ENCODE data around the gene TNC. TPM values are rescaled to one million over a fixed set of nuclear protein-coding genes. Genes with fewer than 3 reads are reported as not detected.

Gene TNC
- total and polyA plus RNA-seq, 2 experiments from 2014 or later: 165 to 319 TPM

- 76 to 80% methylated on average over 2 of the region's 2 CpGs for WGBS, 2 experiments (ENCODE audit: low coverage in 1 of 2, low lambda C conversion rate in 2 of 2, missing lambda C conversion rate in 2 of 2)
- no peak for TF ChIP-seq EZH2phosphoT487 (IDR thresholded peaks at IDR 0.05; ENCODE audit: insufficient read depth, low read depth)
- TF ChIP-seq EZH2 (IDR thresholded peaks at IDR 0.05; ENCODE audit: insufficient read depth, poor library complexity, severe bottlenecking): no peak
Observed at GRCh38 chr9:115093520-115093919, 24.4 kb downstream of the TNC start.

DNA sequence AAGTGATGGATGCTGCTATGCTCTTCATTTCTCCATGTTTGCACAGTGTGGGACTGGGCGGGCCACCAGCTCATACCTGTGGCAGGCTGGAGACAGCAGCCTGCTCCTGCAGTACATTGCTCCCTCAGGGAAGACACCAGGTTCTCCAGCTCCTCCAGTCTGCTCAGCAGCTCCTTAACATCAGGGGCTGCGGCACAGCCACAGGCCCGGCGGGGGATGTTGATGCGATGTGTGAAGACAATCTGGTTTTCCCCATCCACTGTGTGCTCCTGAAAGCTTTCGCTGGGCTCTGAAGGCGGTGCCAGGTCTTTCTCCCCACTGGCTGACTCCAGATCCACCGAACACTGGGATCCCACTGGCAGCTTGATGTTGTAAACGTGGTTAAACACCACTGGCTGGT lies 27.5 kb downstream of the TNC start:
- H3K4me3 ChIP-seq: no peak overlapping the region
- H2AFZ ChIP-seq: no peak overlapping the region
- DNase-seq: no peak
- H3K9me2 ChIP-seq (ENCODE audit: insufficient read depth): no peaks in the 10 kb centered on the region
- no peaks in the 10 kb centered on the region for H3K9me3 ChIP-seq (ENCODE audit: low read depth)
- in situ Hi-C loops (cut with MboI): no loop called here
- peaks cover 29% of the 10 kb centered on the region for H3F3A ChIP-seq (ENCODE audit: insufficient read depth)
- peaks cover 12% of the 10 kb centered on the region for H3K4me1 ChIP-seq (ENCODE audit: insufficient read depth)
- WGBS, 2 experiments (ENCODE audit: low coverage in 1 of 2, low lambda C conversion rate in 2 of 2, missing lambda C conversion rate in 2 of 2): 97 to 98% methylated on average over 9 of the region's 9 CpGs
- peaks cover 23% of the 10 kb centered on the region; the same call in 1 of the 2 replicates for H3K36me3 ChIP-seq (ENCODE audit: low read depth)
- H3K27ac ChIP-seq: no peak overlapping the region
- H3K9ac ChIP-seq: no peak overlapping the region
- no peak overlapping the region for H3K4me2 ChIP-seq (ENCODE audit: unreplicated experiment)
- H3K79me2 ChIP-seq (ENCODE audit: insufficient read depth): peaks cover 36% of the 10 kb centered on the region
- TF ChIP-seq EZH2 (IDR thresholded peaks at IDR 0.05; ENCODE audit: insufficient read depth, poor library complexity, severe bottlenecking): no peak
- no peak for TF ChIP-seq EZH2phosphoT487 (IDR thresholded peaks at IDR 0.05; ENCODE audit: insufficient read depth, low read depth)
- no peaks in the 10 kb centered on the region for H3K27me3 ChIP-seq (replicated peaks; ENCODE audit: insufficient read depth)
- H4K20me1 ChIP-seq (ENCODE audit: insufficient read depth): no peaks in the 10 kb centered on the region

More at GRCh38 chr9:115093520-115093919, 24.4 kb downstream of the TNC start:
- Histone ChIP-seq H3K4me2 (ENCODE audit: unreplicated experiment) (no peak overlapping the region), H3K36me3 (ENCODE audit: low read depth) (peaks cover 15% of the 10 kb centered on the region; the same call in 1 of the 2 replicates), H4K20me1 (ENCODE audit: insufficient read depth) (no peaks in the 10 kb centered on the region), H3K27ac (no peak overlapping the region), H3K9me3 (ENCODE audit: low read depth) (no peaks in the 10 kb centered on the region), H3F3A (ENCODE audit: insufficient read depth) (peaks cover 23% of the 10 kb centered on the region), H3K79me2 (ENCODE audit: insufficient read depth) (peaks cover 58% of the 10 kb centered on the region), H3K9me2 (ENCODE audit: insufficient read depth) (no peaks in the 10 kb centered on the region), H2AFZ (no peak overlapping the region), H3K27me3 (replicated peaks; ENCODE audit: insufficient read depth) (no peaks in the 10 kb centered on the region), H3K9ac (no peak overlapping the region), H3K4me1 (ENCODE audit: insufficient read depth) (peaks cover 8% of the 10 kb centered on the region), H3K4me3 (no peak overlapping the region)
- in situ Hi-C loops (cut with MboI): no loop called here
- DNase-seq: no peak

- H3K27me3 ChIP-seq (replicated peaks; ENCODE audit: insufficient read depth): no peaks in the 10 kb centered on the region
- no peak for TF ChIP-seq EZH2 (IDR thresholded peaks at IDR 0.05; ENCODE audit: insufficient read depth, poor library complexity, severe bottlenecking)
- TF ChIP-seq EZH2phosphoT487 (IDR thresholded peaks at IDR 0.05; ENCODE audit: insufficient read depth, low read depth): no peak
- H2AFZ ChIP-seq: no peak overlapping the region
- WGBS, 2 experiments (ENCODE audit: low coverage in 1 of 2, low lambda C conversion rate in 2 of 2, missing lambda C conversion rate in 2 of 2): 57 to 63% methylated on average over 1 of the region's 1 CpG
- H3K79me2 ChIP-seq (ENCODE audit: insufficient read depth): peaks cover 24% of the 10 kb centered on the region
- peaks cover 7% of the 10 kb centered on the region; the same call in 1 of the 2 replicates for H3K4me1 ChIP-seq (ENCODE audit: insufficient read depth)
- no peaks in the 10 kb centered on the region for H3K9me3 ChIP-seq (ENCODE audit: low read depth)
- H3K9ac ChIP-seq: no peak overlapping the region
- H3K9me2 ChIP-seq (ENCODE audit: insufficient read depth): no peaks in the 10 kb centered on the region
- H3F3A ChIP-seq (ENCODE audit: insufficient read depth): peaks cover 29% of the 10 kb centered on the region
- peaks cover 38% of the 10 kb centered on the region for H3K36me3 ChIP-seq (ENCODE audit: low read depth)
- no peak overlapping the region for H3K4me3 ChIP-seq
- H3K27ac ChIP-seq: no peak overlapping the region; the same call in 1 of the 2 replicates
- peak; percentile 36 for DNase-seq
- H3K4me2 ChIP-seq (ENCODE audit: unreplicated experiment): no peak overlapping the region
- in situ Hi-C loops (cut with MboI): no loop called here
- no peaks in the 10 kb centered on the region for H4K20me1 ChIP-seq (ENCODE audit: insufficient read depth)
Observed at GRCh38 chr9:115088860-115089259, 29.1 kb downstream of the TNC start.

DNA sequence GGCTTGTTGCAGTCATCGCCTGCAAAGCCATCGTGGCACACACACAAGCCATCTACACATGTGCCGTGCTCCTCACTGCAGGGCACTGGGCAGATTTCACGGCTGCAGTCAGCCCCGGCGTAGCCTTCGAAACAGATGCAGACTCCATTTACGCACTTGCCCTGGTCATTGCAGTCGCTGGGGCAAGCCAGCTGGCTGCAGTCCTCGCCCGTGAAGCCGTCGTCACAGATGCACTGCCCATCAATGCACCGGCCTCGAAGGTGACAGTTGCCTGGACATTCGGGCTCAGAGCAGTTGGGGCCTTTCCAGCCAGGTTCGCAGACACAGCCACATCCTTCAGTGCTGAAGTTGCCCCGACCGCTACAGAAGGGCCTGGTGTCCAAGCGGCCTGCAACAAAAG lies 31.1 kb downstream of the TNC start:
- WGBS, 2 experiments (ENCODE audit: low coverage in 1 of 2, low lambda C conversion rate in 2 of 2, missing lambda C conversion rate in 2 of 2): 95 to 96% methylated on average over 20 of the region's 20 CpGs
- no peak overlapping the region for H3K4me3 ChIP-seq
- no peak overlapping the region for H3K9ac ChIP-seq
- H4K20me1 ChIP-seq (ENCODE audit: insufficient read depth): no peaks in the 10 kb centered on the region
- H3K4me2 ChIP-seq (ENCODE audit: unreplicated experiment): no peak overlapping the region
- H3F3A ChIP-seq (ENCODE audit: insufficient read depth): peaks cover 29% of the 10 kb centered on the region
- H3K27ac ChIP-seq: peak overlapping the region; percentile 28; the same call in 1 of the 2 replicates
- in situ Hi-C loops (cut with MboI): no loop called here
- H3K4me1 ChIP-seq (ENCODE audit: insufficient read depth): peaks cover 7% of the 10 kb centered on the region; the same call in 1 of the 2 replicates
- peaks cover 12% of the 10 kb centered on the region for H3K79me2 ChIP-seq (ENCODE audit: insufficient read depth)
- H3K36me3 ChIP-seq (ENCODE audit: low read depth): peaks cover 56% of the 10 kb centered on the region
- no peaks in the 10 kb centered on the region for H3K9me2 ChIP-seq (ENCODE audit: insufficient read depth)
- no peak overlapping the region for H2AFZ ChIP-seq
- no peak for DNase-seq
- no peaks in the 10 kb centered on the region for H3K27me3 ChIP-seq (replicated peaks; ENCODE audit: insufficient read depth)
- no peak for TF ChIP-seq EZH2phosphoT487 (IDR thresholded peaks at IDR 0.05; ENCODE audit: insufficient read depth, low read depth)
- H3K9me3 ChIP-seq (ENCODE audit: low read depth): no peaks in the 10 kb centered on the region

DNA sequence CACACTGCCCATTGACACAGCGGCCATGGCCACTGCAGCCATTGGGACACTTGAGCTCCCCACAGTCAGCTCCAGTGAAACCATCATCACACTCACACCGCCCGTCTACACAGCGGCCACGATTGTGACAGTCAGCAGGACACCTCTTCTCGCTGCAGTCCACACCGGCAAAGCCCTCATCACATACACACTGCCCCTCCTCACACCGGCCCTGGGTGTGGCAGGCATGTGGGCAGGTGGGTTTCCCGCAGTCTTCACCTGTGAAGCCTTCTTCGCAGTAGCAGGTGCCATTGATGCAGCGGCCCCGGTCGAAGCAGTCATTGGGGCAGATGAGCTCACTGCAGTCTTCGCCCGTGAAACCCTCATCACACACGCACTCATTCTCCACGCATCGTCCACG lies 31.5 kb downstream of the TNC start:
- Histone ChIP-seq H3K79me2 (ENCODE audit: insufficient read depth) (peaks cover 8% of the 10 kb centered on the region), H3K27ac (no peak overlapping the region), H3K4me2 (ENCODE audit: unreplicated experiment) (no peak overlapping the region), H4K20me1 (ENCODE audit: insufficient read depth) (no peaks in the 10 kb centered on the region), H3K27me3 (replicated peaks; ENCODE audit: insufficient read depth) (no peaks in the 10 kb centered on the region), H3K9me2 (ENCODE audit: insufficient read depth) (no peaks in the 10 kb centered on the region), H3K4me1 (ENCODE audit: insufficient read depth) (peaks cover 7% of the 10 kb centered on the region; the same call in 1 of the 2 replicates), H3K9ac (no peak overlapping the region), H2AFZ (no peak overlapping the region), H3K36me3 (ENCODE audit: low read depth) (peaks cover 60% of the 10 kb centered on the region), H3F3A (ENCODE audit: insufficient read depth) (peaks cover 29% of the 10 kb centered on the region), H3K4me3 (no peak overlapping the region), H3K9me3 (ENCODE audit: low read depth) (no peaks in the 10 kb centered on the region)
- 98% methylated on average over 15 to 19 of the region's 19 CpGs for WGBS, 2 experiments (ENCODE audit: low coverage in 1 of 2, low lambda C conversion rate in 2 of 2, missing lambda C conversion rate in 2 of 2)
- in situ Hi-C loops (cut with MboI): no loop called here
- DNase-seq: no peak
- TF ChIP-seq EZH2phosphoT487 (IDR thresholded peaks at IDR 0.05; ENCODE audit: insufficient read depth, low read depth) (no peak), EZH2 (IDR thresholded peaks at IDR 0.05; ENCODE audit: insufficient read depth, poor library complexity, severe bottlenecking) (no peak)

Measured in GM23248 (cell line).